ENCODE data around the gene SETX.

- TF ChIP-seq BHLHE40 (IDR thresholded peaks at IDR 0.05; ENCODE audit: borderline replicate concordance) (no peak), ARNT (IDR thresholded peaks at IDR 0.05) (no peak), TARDBP (IDR thresholded peaks at IDR 0.05) (no peak), L3MBTL2 (conservative IDR thresholded peaks at IDR 0.05) (no peak), FOXM1 (IDR thresholded peaks at IDR 0.05; ENCODE audit: borderline replicate concordance) (no peak), LEF1 (IDR thresholded peaks at IDR 0.05; ENCODE audit: borderline replicate concordance) (no peak), ZNF384 (IDR thresholded peaks at IDR 0.05) (no peak), ELF4 (IDR thresholded peaks at IDR 0.05) (no peak), SUZ12 (IDR thresholded peaks at IDR 0.05) (no peak), HDGF (IDR thresholded peaks at IDR 0.05; ENCODE audit: borderline replicate concordance) (no peak), FOXK2 (IDR thresholded peaks at IDR 0.05) (no peak), FOXA1 (IDR thresholded peaks at IDR 0.05) (no peak)
- TF ChIP-seq, protein P1, sequence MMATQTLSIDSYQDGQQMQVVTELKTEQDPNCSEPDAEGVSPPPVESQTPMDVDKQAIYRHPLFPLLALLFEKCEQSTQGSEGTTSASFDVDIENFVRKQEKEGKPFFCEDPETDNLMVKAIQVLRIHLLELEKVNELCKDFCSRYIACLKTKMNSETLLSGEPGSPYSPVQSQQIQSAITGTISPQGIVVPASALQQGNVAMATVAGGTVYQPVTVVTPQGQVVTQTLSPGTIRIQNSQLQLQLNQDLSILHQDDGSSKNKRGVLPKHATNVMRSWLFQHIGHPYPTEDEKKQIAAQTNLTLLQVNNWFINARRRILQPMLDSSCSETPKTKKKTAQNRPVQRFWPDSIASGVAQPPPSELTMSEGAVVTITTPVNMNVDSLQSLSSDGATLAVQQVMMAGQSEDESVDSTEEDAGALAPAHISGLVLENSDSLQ (IDR thresholded peaks at IDR 0.05): no peak
Observed at GRCh38 chr9:132230605-132231004, 124.2 kb downstream of the SETX start.
